ENCODE data around the gene KIRREL3. TPM values are rescaled to one million over a fixed set of nuclear protein-coding genes. Genes with fewer than 3 reads are reported as not detected.
A peak's percentile ranks its signal among the peaks of the same experiment; 100 is the strongest.
"Not testable (repeated sequence)": the region's sequence is repeated elsewhere in the genome, so short reads cannot be mapped to it uniquely, and the experiment has no call there.

Gene KIRREL3
- total RNA-seq, 1 donor from 2014 or later, result not detected

- H3K27me3 ChIP-seq (ENCODE audit: control insufficient read depth, insufficient read depth, low read length), result no peaks in the 10 kb centered on the region
- H3K36me3 ChIP-seq (ENCODE audit: control insufficient read depth, insufficient read depth, low read length), result no peaks in the 10 kb centered on the region
- no peak for TF ChIP-seq CTCF (IDR thresholded peaks at IDR 0.05; ENCODE audit: insufficient read depth, low read length, severe bottlenecking)
- FAIRE-seq (no peak), DNase-seq (ENCODE audit: low read depth) (no peak)
- H3K4me3 ChIP-seq (ENCODE audit: low read depth, low read length), result no peak overlapping the region
Observed at GRCh38 chr11:126965331-126965730, 35.2 kb downstream of the KIRREL3 start.

- Histone ChIP-seq H3K36me3 (ENCODE audit: control insufficient read depth, insufficient read depth, low read length) (no peaks in the 10 kb centered on the region), H3K4me3 (ENCODE audit: low read depth, low read length) (no peak overlapping the region), H3K27me3 (ENCODE audit: control insufficient read depth, insufficient read depth, low read length) (no peaks in the 10 kb centered on the region)
- DNase-seq (ENCODE audit: low read depth) (peak; percentile 76), FAIRE-seq (no peak)
- no peak for TF ChIP-seq CTCF (IDR thresholded peaks at IDR 0.05; ENCODE audit: insufficient read depth, low read length, severe bottlenecking)
Observed at GRCh38 chr11:126963603-126964363, 36.8 kb downstream of the KIRREL3 start.

GRCh38 chr11:126963115-126963514 is 37.5 kb downstream of the KIRREL3 start:
- Histone ChIP-seq H3K4me3 (ENCODE audit: low read depth, low read length) (no peak overlapping the region), H3K27me3 (ENCODE audit: control insufficient read depth, insufficient read depth, low read length) (no peaks in the 10 kb centered on the region), H3K36me3 (ENCODE audit: control insufficient read depth, insufficient read depth, low read length) (no peaks in the 10 kb centered on the region)
- no peak for TF ChIP-seq CTCF (IDR thresholded peaks at IDR 0.05; ENCODE audit: insufficient read depth, low read length, severe bottlenecking)
- FAIRE-seq (no peak), DNase-seq (ENCODE audit: low read depth) (no peak)

GRCh38 chr11:126959700-126960099 is 40.9 kb downstream of the KIRREL3 start:
- H3K4me3 ChIP-seq (ENCODE audit: low read depth, low read length), result no peak overlapping the region
- no peak for TF ChIP-seq CTCF (IDR thresholded peaks at IDR 0.05; ENCODE audit: insufficient read depth, low read length, severe bottlenecking)
- FAIRE-seq (no peak), DNase-seq (ENCODE audit: low read depth) (no peak)
- H3K27me3 ChIP-seq (ENCODE audit: control insufficient read depth, insufficient read depth, low read length), result no peaks in the 10 kb centered on the region
- no peaks in the 10 kb centered on the region for H3K36me3 ChIP-seq (ENCODE audit: control insufficient read depth, insufficient read depth, low read length)

GRCh38 chr11:126956635-126957034 is 43.9 kb downstream of the KIRREL3 start:
- no peak for TF ChIP-seq CTCF (IDR thresholded peaks at IDR 0.05; ENCODE audit: insufficient read depth, low read length, severe bottlenecking)
- H3K36me3 ChIP-seq (ENCODE audit: control insufficient read depth, insufficient read depth, low read length), result no peaks in the 10 kb centered on the region
- no peaks in the 10 kb centered on the region for H3K27me3 ChIP-seq (ENCODE audit: control insufficient read depth, insufficient read depth, low read length)
- no peak overlapping the region for H3K4me3 ChIP-seq (ENCODE audit: low read depth, low read length)
- FAIRE-seq, result no peak
- no peak for DNase-seq (ENCODE audit: low read depth)

- not testable (repeated sequence) for FAIRE-seq; H3K27me3 ChIP-seq (ENCODE audit: control insufficient read depth, insufficient read depth, low read length); H3K36me3 ChIP-seq (ENCODE audit: control insufficient read depth, insufficient read depth, low read length); DNase-seq (ENCODE audit: low read depth); H3K4me3 ChIP-seq (ENCODE audit: low read depth, low read length)
Observed at GRCh38 chr11:126952533-126952932, 48.0 kb downstream of the KIRREL3 start.

All from bronchial epithelial cell (primary cell).